ENCODE results near the gene NEK6.
A peak's percentile ranks its signal among the peaks of the same experiment; 100 is the strongest.

The NEK6 gene

GRCh38 chr9:124377551-124378406, 120.0 kb downstream of the NEK6 start:
- DNase-seq: no peak

- peak; percentile 51 for DNase-seq
These were observed 123.6 kb downstream of the NEK6 start for GRCh38 chr9:124381170-124381945.

GRCh38 chr9:124384210-124384609, 126.5 kb downstream of the NEK6 start:
- DNase-seq: no peak

- no peak for DNase-seq
These were observed 127.1 kb downstream of the NEK6 start for GRCh38 chr9:124384846-124385245.

GRCh38 chr9:124385623-124386022, 127.9 kb downstream of the NEK6 start:
- no peak for DNase-seq

- DNase-seq: no peak
These were observed 128.5 kb downstream of the NEK6 start for GRCh38 chr9:124386201-124386600.

- DNase-seq: no peak
These were observed 130.7 kb downstream of the NEK6 start for GRCh38 chr9:124388275-124389048.

GRCh38 chr9:124389146-124389939, 131.6 kb downstream of the NEK6 start:
- no peak for DNase-seq

GRCh38 chr9:124390794-124391658, 133.3 kb downstream of the NEK6 start:
- DNase-seq: peak; percentile 76

GRCh38 chr9:124392254-124392870, 134.6 kb downstream of the NEK6 start:
- no peak for DNase-seq

GRCh38 chr9:124392871-124393460, 135.2 kb downstream of the NEK6 start:
- peak; percentile 89 for DNase-seq

- DNase-seq: no peak
These were observed 136.4 kb downstream of the NEK6 start for GRCh38 chr9:124394167-124394566.

GRCh38 chr9:124394596-124394995, 136.8 kb downstream of the NEK6 start:
- no peak for DNase-seq

GRCh38 chr9:124395826-124396225, 138.1 kb downstream of the NEK6 start:
- no peak for DNase-seq

- DNase-seq: no peak
These were observed 140.6 kb downstream of the NEK6 start for GRCh38 chr9:124398191-124398935.

GRCh38 chr9:124399323-124399967, 141.7 kb downstream of the NEK6 start:
- no peak for DNase-seq

GRCh38 chr9:124399968-124400940, 142.5 kb downstream of the NEK6 start:
- no peak for DNase-seq

Measured in fibroblast of skin of scalp (primary cell).